SK-N-MC (cell line): ENCODE results near the gene HOXA1.

Experiments used
- EZH2 ChIP-seq: fragments of 200-600 bp; sonication (generic); IDR thresholded peaks from one replicate; pipeline ENCODE4 v1.6.1; 2017; ENCODE audit warnings: antibody characterized with exemption
- FOXP2 ChIP-seq: optimal IDR thresholded peaks from 2 replicates; pipeline ENCODE3; 2011; ENCODE audit warnings: mild to moderate bottlenecking, moderate library complexity; ENCODE audit not compliant: insufficient read depth; ENCODE audit errors: extremely low read length, control extremely low read depth
- POLR2AphosphoS5 ChIP-seq: IDR thresholded peaks from 2 replicates; pipeline ENCODE4 v1.6.1; 2012; ENCODE audit warnings: mild to moderate bottlenecking, low read depth, low read length, borderline replicate concordance

DNA sequence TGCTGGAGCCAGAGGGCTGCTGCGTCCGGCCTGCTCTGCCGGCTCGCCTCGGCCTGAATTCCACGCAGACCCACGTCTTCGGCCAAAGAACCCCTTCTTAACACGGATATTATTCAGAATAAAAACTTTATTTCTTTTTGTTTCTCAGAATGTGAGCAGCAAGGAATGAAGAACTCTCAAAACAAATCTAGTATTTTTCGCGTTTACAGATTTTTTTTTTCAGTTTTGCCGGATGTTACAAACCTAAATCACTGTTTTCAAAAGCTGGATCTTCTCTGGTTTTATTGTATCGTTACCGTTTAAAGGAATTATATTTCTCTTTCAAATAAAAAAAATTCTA is 11.1 kb upstream of the HOXA1 start:
- no peak for TF ChIP-seq POLR2AphosphoS5
- no peak for TF ChIP-seq EZH2
- no peak for TF ChIP-seq FOXP2
